ACC112 (cell line): ENCODE measurements around the gene DSTN.

Experiments used
- H2AFZ ChIP-seq: fragments of 200-600 bp; sonication (generic); one replicate; pipeline ENCODE4 v1.6.0; 2017; ENCODE audit warnings: antibody characterized with exemption, low read length; ENCODE audit not compliant: unreplicated experiment
- H3K27ac ChIP-seq: fragments of 200-600 bp; sonication (generic); 2 replicates; pipeline ENCODE4 v1.5.1; 2014; ENCODE audit warnings: low read depth, mild to moderate bottlenecking, antibody characterized with exemption, low read length, moderate library complexity
- H3K27me3 ChIP-seq: fragments of 200-600 bp; sonication (generic); 2 replicates; pipeline ENCODE4 v1.6.1; 2014; ENCODE audit warnings: mild to moderate bottlenecking, antibody characterized with exemption, low read length, moderate library complexity, mixed read lengths; ENCODE audit not compliant: insufficient read depth
- H3K36me3 ChIP-seq: fragments of 200-600 bp; sonication (generic); 2 replicates; pipeline ENCODE4 v1.6.1; 2016; ENCODE audit warnings: mild to moderate bottlenecking, antibody characterized with exemption, low read length, moderate library complexity, mixed read lengths; ENCODE audit not compliant: insufficient read depth
- H3K4me1 ChIP-seq: fragments of 200-600 bp; sonication (generic); one replicate; pipeline ENCODE4 v1.6.1; 2016; ENCODE audit warnings: low read length, mixed read lengths; ENCODE audit not compliant: insufficient read depth, unreplicated experiment, control insufficient read depth
- H3K4me3 ChIP-seq: fragments of 200-600 bp; sonication (generic); 2 replicates; pipeline ENCODE4 v1.5.1; 2014; ENCODE audit warnings: mild to moderate bottlenecking, low read depth, low read length
- H3K79me2 ChIP-seq: fragments of 200-600 bp; sonication (generic); one replicate; pipeline ENCODE4 v1.6.0; 2016; ENCODE audit warnings: low read length; ENCODE audit not compliant: control insufficient read depth, unreplicated experiment, insufficient read depth

Gene DSTN

DNA sequence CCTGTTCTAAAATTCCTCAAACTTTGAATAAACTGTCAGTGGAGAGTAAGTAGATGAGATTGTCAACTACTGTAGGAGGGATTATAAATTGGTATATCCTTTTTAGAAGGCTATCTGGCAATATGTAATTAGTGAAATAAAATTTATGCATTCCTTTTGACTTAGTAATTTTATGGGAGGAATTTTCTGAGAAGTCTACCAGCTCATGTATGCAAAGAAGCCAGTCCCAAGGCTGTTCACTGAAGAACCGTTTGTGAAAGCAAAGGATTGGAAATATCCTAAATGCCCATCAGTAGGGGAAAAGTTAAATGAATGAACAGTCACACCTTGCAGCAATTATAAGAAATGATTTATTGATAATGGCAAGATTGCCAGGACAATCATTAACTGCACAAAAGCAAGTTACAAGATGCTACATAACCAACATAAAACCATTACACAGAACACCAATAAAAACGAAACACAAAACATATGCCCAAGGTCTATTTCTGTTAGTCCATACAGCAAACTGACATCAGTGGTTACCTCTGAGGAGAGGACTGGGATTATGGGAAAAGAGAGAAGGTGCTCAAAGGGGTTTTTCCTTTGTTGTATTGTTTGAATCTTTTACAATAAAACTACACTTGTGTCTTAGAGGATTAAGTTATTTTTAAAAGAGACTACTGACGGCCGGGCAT, 4.6 kb upstream of the DSTN start:
- no peaks in the 10 kb centered on the region for H3K36me3 ChIP-seq
- H3K27ac ChIP-seq = peak overlapping the region; percentile 19; the same call in 1 of the 2 replicates
- no peak overlapping the region for H2AFZ ChIP-seq
- H3K79me2 ChIP-seq = peaks cover 4% of the 10 kb centered on the region
- peaks cover 27% of the 10 kb centered on the region for H3K4me1 ChIP-seq
- no peaks in the 10 kb centered on the region for H3K27me3 ChIP-seq
- H3K4me3 ChIP-seq = no peak overlapping the region; the same call in 1 of the 2 replicates

DNA sequence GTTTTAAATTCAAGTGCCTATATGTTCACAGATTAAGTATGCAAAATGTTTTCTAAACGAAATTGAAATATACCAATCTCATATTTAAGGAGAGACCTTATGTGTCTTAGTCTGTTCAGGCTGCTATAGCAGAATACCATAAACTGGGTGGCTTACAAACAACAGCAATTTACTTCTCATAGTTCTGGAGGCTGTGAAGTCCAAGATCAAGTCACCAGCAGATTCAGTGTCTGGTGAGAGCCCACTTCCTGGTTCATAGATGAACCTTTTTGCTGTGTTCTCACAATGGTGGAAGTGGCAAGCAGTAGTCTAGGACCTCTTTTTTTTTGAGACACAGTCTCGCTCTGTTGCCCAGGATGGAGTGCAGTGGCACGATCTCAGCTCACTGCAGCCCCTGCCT, 3.5 kb upstream of the DSTN start:
- peaks cover 14% of the 10 kb centered on the region for H3K79me2 ChIP-seq
- no peaks in the 10 kb centered on the region for H3K36me3 ChIP-seq
- H3K27ac ChIP-seq = no peak overlapping the region
- H3K4me1 ChIP-seq = peaks cover 23% of the 10 kb centered on the region
- H2AFZ ChIP-seq = no peak overlapping the region
- no peak overlapping the region for H3K4me3 ChIP-seq
- H3K27me3 ChIP-seq = no peaks in the 10 kb centered on the region

DNA sequence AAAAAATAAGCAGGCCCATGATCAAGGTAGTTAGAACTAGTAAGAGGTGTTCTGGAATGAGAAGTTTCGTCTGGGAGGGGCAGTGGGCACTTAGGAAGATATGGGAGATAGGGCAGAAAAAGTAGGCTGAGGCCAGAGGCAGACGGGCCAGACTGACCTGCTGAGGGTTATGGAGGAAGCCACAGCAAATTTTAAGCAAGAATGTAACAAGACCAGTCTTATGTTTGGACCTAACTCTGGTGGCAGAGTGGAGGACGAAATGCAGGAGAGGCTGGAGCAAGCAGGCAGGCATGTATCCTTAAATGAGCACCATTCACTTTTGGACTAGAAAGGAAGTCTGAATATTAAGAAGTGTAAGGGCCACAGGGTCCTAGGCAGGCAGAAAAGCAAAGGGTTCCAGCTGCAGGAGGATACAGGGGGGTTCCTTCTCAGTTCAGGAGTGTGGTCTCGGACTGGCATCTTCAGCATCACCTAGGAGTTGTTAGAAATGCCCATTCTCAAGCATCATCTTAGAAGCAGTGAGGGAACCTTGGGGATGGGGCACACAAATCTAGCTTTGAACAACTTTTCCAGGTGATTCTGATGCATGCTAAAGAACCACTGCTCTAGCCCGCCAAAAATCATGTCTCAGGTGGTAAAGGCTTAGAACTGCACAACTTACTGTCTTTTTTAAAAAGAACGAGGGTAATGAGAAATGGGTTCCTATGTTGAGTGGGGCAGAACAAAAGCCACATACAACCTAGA, 1.7 kb upstream of the DSTN start:
- H3K27me3 ChIP-seq = no peaks in the 10 kb centered on the region
- H3K4me1 ChIP-seq = peaks cover 34% of the 10 kb centered on the region
- peak overlapping the region; percentile 95 for H3K4me3 ChIP-seq
- peaks cover 33% of the 10 kb centered on the region for H3K79me2 ChIP-seq
- no peak overlapping the region for H2AFZ ChIP-seq
- no peaks in the 10 kb centered on the region for H3K36me3 ChIP-seq
- peak overlapping the region; percentile 96 for H3K27ac ChIP-seq

DNA sequence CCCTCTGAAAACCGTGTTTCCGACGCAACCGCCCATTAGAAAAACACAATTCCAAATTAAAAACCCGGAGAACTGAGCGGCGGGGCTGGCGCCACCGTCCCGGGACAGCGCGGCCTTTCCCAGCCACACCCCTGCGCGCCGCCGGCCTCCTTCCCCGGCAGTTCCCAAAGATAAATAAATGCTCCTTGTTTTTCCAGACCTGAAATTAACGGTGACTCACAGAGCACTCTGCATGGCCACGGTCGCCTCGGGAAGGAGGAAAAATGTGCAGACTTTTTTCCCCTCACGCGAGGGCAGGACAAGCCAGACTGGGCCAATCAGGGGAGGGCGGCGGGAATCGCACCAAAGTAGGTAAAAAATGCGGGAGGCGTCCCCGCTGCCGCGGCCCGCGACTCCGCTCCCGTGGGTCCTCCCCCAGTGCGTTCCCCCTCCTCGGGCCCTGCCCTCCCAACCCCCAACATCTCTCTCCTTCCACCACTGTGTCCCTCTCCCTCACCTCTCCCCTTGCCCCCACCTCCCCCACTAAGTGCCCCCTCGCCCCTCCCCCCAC, 828 bp upstream of the DSTN start:
- H3K4me3 ChIP-seq = peak overlapping the region; percentile 95

DNA sequence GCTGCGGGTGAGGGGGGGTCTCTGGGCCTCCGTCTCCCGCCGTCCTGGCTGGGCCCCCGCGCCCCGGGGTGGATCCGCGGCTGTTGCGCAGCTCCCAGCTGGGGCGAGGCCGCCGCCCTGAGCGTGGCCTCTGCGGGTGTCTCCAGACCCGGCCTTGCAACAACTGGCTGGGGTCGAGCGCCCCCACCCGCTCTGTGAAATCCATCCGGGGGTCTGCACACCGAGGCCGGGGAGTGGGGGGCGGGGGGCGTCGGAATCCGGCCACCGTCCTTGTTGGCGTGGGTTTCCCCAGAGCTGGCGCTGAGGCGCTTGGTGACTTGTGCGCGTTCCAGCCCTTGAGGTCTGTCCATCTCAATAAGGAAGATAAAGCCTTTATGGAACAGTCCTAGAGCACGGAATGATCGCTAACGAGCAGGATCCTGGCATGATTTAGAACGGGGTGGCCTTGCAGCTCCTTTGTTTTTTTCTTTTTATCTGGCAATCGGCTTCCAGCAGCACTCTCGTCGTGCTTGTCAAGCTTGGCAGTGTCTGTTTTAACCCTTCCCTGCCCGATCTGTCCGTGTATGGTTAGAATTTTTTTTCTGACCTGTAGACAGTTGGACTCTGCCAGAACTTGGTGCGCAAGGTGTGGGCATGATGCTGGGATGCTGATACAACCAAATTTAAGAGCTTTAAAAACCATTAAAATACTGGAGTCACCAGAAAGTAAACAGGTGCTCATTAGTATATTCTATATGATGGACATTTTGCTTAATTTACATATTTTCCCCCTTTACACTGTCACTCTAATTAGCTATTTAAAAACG, 675 bp downstream of the DSTN start:
- peak overlapping the region; percentile 96 for H3K27ac ChIP-seq
- H2AFZ ChIP-seq = no peak overlapping the region
- H3K4me3 ChIP-seq = peak overlapping the region; percentile 95
- peaks cover 51% of the 10 kb centered on the region for H3K79me2 ChIP-seq
- H3K4me1 ChIP-seq = peaks cover 31% of the 10 kb centered on the region
- H3K36me3 ChIP-seq = no peaks in the 10 kb centered on the region
- no peaks in the 10 kb centered on the region for H3K27me3 ChIP-seq

More for the DNA sequence above, 828 bp upstream of the DSTN start:
- Histone ChIP-seq H2AFZ (no peak overlapping the region), H3K4me1 (peaks cover 38% of the 10 kb centered on the region), H3K27me3 (no peaks in the 10 kb centered on the region), H3K36me3 (no peaks in the 10 kb centered on the region), H3K79me2 (peaks cover 41% of the 10 kb centered on the region), H3K27ac (peak overlapping the region; percentile 96)

DNA sequence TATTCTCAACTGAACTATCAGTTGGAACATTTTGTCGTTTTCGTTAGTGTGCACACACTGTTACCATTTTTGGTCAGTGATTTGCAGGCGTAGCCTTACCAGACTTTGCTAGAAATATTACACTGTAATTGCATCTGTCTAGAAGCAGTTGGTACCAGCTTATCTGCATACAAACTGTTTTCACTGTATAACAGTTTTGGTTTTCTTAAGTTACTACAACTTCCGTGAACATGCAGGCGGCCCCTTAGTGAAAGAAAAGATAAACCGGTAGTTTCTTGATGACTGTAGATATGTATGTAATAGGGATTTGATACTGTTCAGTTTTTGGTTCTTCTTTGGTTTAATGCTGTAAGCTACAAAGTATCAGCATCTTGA, 1.3 kb downstream of the DSTN start:
- H3K79me2 ChIP-seq = peaks cover 57% of the 10 kb centered on the region
- H3K4me1 ChIP-seq = peaks cover 30% of the 10 kb centered on the region
- H3K4me3 ChIP-seq = peak overlapping the region; percentile 95
- H3K27ac ChIP-seq = peak overlapping the region; percentile 96
- no peaks in the 10 kb centered on the region for H3K36me3 ChIP-seq
- no peak overlapping the region for H2AFZ ChIP-seq
- H3K27me3 ChIP-seq = no peaks in the 10 kb centered on the region

DNA sequence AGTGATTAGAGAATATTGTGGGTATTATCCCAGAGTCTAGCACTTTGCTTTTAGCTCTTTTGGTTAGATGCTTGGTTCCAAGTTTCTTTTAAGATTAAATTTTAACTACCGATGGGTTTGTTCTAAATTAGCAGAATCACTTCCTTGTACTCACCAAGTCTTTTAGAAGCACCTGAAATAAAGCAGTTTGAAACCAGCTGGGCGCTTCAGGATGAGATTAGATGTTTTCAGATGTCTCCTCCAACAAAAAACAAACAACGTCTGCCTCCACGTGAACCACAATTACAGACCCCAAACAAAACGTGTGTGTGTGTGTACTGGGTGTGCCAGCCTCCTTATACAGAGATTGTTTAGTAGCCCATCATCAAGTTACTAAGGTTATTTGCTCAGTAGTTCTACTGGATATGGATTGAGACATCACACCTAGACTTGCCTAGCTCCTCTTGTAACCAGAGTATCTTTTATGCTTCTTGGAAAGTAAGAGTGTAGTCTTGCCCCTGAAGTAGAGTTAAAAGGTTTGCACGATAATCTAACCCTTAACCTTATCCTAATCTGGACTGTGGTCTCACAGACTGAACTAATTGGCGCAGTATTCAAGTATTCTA, 2.3 kb downstream of the DSTN start:
- peaks cover 67% of the 10 kb centered on the region for H3K79me2 ChIP-seq
- H3K36me3 ChIP-seq = no peaks in the 10 kb centered on the region
- H3K4me1 ChIP-seq = peaks cover 30% of the 10 kb centered on the region
- no peaks in the 10 kb centered on the region for H3K27me3 ChIP-seq
- no peak overlapping the region for H2AFZ ChIP-seq
- peak overlapping the region; percentile 95 for H3K4me3 ChIP-seq
- no peak overlapping the region for H3K27ac ChIP-seq

DNA sequence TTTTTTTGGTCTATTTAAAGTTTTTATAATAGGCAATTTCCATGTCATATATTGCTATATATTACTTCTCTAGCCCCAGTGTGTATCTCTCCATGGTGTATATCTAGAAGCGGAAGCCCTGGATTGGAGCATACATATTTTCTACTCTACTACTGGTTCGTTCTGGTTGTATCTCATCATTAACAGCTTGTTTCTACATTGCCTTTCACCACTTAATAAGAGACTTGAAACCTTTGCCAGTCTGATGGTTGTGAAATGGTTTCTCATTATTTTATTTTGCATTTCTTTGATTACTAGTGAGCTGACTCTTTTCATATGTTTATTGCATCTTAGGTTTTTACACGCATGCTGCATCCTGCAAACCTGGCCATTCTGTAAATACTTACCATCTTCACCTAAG, 3.6 kb downstream of the DSTN start:
- Histone ChIP-seq H3K4me1 (peaks cover 24% of the 10 kb centered on the region), H3K27me3 (no peaks in the 10 kb centered on the region), H3K4me3 (no peak overlapping the region), H3K36me3 (no peaks in the 10 kb centered on the region), H3K79me2 (peaks cover 77% of the 10 kb centered on the region), H3K27ac (no peak overlapping the region), H2AFZ (no peak overlapping the region)

DNA sequence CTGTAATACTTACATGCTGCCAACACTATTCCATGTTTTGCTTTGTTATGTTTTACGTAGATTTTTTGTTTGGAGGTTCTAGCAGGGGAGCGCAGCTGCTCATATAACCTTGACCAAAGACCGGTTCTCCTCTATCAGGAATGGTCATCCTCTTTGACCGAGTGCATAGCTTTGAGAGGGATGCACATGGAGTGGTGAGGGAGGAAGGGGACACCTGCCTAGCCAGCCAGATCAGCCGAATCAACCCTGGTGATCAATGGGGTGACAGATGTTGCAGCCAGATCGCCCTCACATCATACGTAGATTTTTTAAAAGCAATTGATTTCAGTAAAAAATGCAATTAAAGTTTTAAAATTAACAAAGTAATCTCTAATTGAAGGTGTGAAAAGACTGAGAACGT, 6.3 kb downstream of the DSTN start:
- H3K79me2 ChIP-seq = peaks cover 90% of the 10 kb centered on the region
- no peak overlapping the region for H2AFZ ChIP-seq
- H3K27ac ChIP-seq = no peak overlapping the region
- no peak overlapping the region for H3K4me3 ChIP-seq
- no peaks in the 10 kb centered on the region for H3K27me3 ChIP-seq
- no peaks in the 10 kb centered on the region for H3K36me3 ChIP-seq
- H3K4me1 ChIP-seq = peaks cover 36% of the 10 kb centered on the region

DNA sequence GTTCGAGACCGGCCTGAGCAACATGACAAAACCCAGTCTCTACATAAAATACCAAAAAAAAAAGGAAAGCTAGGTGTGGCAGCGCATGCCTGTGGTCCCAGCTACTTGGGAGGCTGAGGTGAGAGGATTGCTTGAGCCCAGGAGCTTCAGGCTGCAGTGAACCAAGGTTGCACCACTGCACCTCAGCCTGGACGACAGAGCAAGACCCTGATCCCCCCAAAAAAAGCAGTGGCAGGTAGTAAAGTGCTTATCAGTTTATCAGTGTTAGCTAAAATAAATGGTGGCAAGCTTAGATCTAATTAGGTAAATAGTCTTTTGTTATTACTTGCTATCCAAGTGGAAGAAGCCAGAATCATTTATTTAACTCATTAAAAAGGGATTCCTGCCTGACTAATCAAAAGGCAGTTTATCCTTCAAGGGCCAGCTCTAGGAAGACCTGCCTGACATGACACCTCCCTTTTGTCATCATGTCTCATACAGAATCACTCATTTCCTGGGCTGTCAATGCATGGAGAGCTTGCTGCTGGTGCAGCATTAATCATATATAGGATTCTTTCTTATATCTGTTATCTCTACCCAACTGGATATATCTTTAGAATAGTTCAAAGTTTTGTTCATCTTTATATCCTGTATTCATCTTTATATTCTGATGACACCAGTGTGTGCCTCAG, 9.6 kb downstream of the DSTN start:
- Histone ChIP-seq H3K79me2 (peaks cover 82% of the 10 kb centered on the region), H3K4me1 (peaks cover 25% of the 10 kb centered on the region), H3K27me3 (no peaks in the 10 kb centered on the region), H2AFZ (no peak overlapping the region), H3K27ac (no peak overlapping the region), H3K4me3 (no peak overlapping the region), H3K36me3 (no peaks in the 10 kb centered on the region)
